BLaER1 (cell line): ENCODE measurements around the gene CDH4.

ENCODE experiments used
- H3K27ac ChIP-seq: shearing (Covaris generic); formaldehyde crosslinking; 2 replicates; pipeline ENCODE4 v1.8.1; 2022
- H3K27me3 ChIP-seq: shearing (Covaris generic); formaldehyde crosslinking; 2 replicates; pipeline ENCODE4 v1.8.1; 2022
- H3K36me3 ChIP-seq: shearing (Covaris generic); formaldehyde crosslinking; 2 replicates; pipeline ENCODE4 v1.8.1; 2022
- H3K4me1 ChIP-seq: shearing (Covaris generic); formaldehyde crosslinking; 2 replicates; pipeline ENCODE4 v1.8.1; 2022
- H3K4me2 ChIP-seq: shearing (Covaris generic); formaldehyde crosslinking; 2 replicates; pipeline ENCODE4 v1.8.1; 2022
- H3K4me3 ChIP-seq: shearing (Covaris generic); formaldehyde crosslinking; 2 replicates; pipeline ENCODE4 v1.8.1; 2022
- H3K9ac ChIP-seq: shearing (Covaris generic); formaldehyde crosslinking; 2 replicates; pipeline ENCODE4 v1.8.1; 2022
- H3K9me3 ChIP-seq: shearing (Covaris generic); formaldehyde crosslinking; 2 replicates; pipeline ENCODE4 v1.8.1; 2022
- H4K20me1 ChIP-seq: shearing (Covaris generic); formaldehyde crosslinking; 2 replicates; pipeline ENCODE4 v1.8.1; 2022
- Cebpa-rat ChIP-seq: shearing (Covaris generic); IDR thresholded peaks from 2 replicates; pipeline ENCODE4 v1.8.1; 2022

CDH4 gene

DNA sequence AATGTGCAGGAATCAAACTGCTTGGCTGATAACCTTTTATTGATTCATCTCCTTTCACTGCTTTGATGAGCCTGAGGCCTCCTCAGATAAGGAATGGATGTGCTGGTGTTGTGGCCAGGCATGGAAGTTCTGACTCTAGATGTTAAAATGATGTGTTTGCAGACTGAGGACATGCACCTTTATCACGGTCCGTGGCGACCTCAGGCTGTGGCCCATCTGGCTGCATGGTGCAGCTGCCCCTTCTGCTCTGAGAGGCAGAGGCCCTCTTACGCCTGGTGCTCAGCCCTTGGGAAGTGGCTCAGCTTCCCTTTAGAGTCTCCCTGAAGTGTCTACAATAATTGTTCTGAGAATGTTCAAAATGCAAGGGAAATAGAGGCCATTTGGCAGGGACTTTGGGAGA lies 26.2 kb downstream of the CDH4 start:
- TF ChIP-seq Cebpa-rat = no peak
- H3K9ac ChIP-seq = no peak overlapping the region

DNA sequence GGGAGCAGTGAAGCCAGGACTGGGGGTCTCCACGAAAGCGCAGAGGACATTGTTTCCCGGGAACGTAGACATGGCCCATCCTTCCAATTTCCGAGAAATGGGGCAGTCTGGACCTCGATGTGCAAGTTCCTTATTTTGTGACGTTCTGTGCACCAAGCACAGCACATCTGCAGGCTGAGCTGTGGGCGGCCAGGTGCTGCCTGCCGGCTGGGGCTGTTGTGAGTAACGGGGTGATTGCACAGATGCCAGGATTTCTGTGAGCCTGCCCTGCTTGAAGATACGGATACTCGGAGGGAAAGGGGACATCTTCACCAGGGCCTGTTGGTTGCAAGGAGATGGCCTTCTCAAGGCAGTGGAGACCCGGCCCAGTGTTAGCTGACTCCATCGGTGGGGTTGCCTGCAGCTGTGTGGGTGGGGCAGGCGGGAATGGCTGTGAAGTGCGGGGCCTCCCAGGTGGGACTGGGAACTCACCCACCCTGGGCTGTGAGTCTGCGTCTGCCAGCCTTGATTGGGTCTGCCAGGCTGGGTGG lies 27.6 kb downstream of the CDH4 start:
- Histone ChIP-seq H3K9ac (no peak overlapping the region), H3K27me3 (no peaks in the 10 kb centered on the region)

More for the DNA sequence above, 26.2 kb downstream of the CDH4 start:
- H3K4me1 ChIP-seq = peaks cover 19% of the 10 kb centered on the region
- no peak overlapping the region for H3K27ac ChIP-seq
- H3K4me3 ChIP-seq = no peak overlapping the region
- H3K27me3 ChIP-seq = no peaks in the 10 kb centered on the region
- no peaks in the 10 kb centered on the region for H4K20me1 ChIP-seq
- peaks cover 11% of the 10 kb centered on the region for H3K9me3 ChIP-seq
- H3K4me2 ChIP-seq = no peak overlapping the region
- H3K36me3 ChIP-seq = no peaks in the 10 kb centered on the region

DNA sequence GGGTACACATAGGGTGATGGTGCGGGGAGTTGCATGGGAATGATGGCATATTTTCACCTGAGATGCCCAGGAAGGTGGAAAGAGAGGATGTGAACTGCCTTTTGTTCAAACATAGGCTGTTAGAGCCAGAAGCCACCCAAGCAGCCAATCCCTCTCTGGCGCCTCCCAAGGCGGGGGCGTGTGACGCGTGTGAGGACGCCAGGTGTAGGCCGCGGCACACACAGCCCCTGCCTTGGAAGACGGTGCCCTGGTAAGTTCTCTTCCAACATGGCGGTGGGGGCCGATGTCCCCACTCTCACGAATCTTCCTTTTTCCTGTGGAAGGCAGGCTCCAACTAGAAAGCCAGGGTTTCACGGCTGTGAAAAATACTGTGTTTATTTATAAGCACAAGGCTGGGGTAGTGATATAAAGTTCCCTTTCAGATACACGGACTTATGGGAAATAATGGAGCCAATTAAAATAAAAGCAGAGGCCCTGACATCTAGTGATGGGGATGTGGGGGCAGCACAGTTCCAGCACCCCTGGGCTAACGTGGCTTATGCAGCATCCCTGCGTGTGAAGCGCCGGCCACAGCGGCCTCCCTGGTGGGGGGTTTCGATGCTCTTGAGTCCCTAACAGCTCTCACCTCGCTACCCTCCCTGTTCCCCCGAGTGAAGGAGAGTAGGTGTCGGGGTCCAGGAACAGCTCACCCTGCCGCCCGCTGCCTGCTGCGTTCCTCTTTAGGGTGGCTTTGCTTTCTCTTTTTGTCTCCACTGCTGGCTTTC lies 28.3 kb downstream of the CDH4 start:
- Histone ChIP-seq H3K4me2 (peak overlapping the region; percentile 55), H3K27me3 (no peaks in the 10 kb centered on the region), H3K4me3 (no peak overlapping the region), H3K9me3 (no peaks in the 10 kb centered on the region; the same call in 1 of the 2 replicates), H4K20me1 (no peaks in the 10 kb centered on the region), H3K4me1 (peaks cover 19% of the 10 kb centered on the region), H3K36me3 (no peaks in the 10 kb centered on the region), H3K9ac (no peak overlapping the region), H3K27ac (0 out of 2 replicates have a peak overlapping the region, but pooled peaks have one; percentile 12)
- no peak for TF ChIP-seq Cebpa-rat

More for the DNA sequence above, 27.6 kb downstream of the CDH4 start:
- 0 out of 2 replicates have a peak overlapping the region, but pooled peaks have one; percentile 12 for H3K27ac ChIP-seq
- H3K36me3 ChIP-seq = no peaks in the 10 kb centered on the region
- no peak overlapping the region for H3K4me3 ChIP-seq
- H4K20me1 ChIP-seq = no peaks in the 10 kb centered on the region
- peaks cover 6% of the 10 kb centered on the region for H3K9me3 ChIP-seq
- TF ChIP-seq Cebpa-rat = no peak
- H3K4me1 ChIP-seq = peaks cover 19% of the 10 kb centered on the region
- H3K4me2 ChIP-seq = peak overlapping the region; percentile 55

DNA sequence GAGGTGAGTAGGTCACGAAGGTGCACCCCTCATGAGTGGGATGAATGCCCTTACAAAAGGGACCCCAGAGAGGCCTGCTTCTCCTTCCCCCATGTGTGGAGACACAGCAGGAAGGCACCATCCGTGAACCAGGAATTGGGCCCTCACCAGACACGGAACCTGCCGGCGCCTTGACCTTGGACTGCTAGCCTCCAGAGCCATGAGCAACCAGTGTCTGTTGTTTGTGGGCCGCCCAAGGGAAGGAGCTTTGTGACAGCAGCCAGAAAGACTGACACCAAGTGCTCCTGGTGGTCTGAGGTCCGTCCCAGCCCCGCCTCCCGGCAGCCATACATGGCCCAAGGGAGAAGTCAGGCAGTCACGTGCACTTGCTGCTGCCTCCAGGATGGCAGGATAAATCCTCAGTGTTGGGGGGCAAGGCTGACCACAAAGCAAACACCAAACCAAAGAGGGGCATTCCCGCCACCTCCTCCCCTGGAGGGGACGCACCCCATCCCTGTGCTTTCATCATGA lies 29.3 kb downstream of the CDH4 start:
- H3K9ac ChIP-seq = no peak overlapping the region
- peaks cover 19% of the 10 kb centered on the region for H3K4me1 ChIP-seq
- H3K36me3 ChIP-seq = no peaks in the 10 kb centered on the region; the same call in 1 of the 2 replicates
- no peak overlapping the region for H3K27ac ChIP-seq
- no peaks in the 10 kb centered on the region for H3K27me3 ChIP-seq
- no peak overlapping the region for H3K4me2 ChIP-seq
- H3K4me3 ChIP-seq = no peak overlapping the region
- no peaks in the 10 kb centered on the region; the same call in 1 of the 2 replicates for H3K9me3 ChIP-seq
- H4K20me1 ChIP-seq = no peaks in the 10 kb centered on the region
- TF ChIP-seq Cebpa-rat = no peak

DNA sequence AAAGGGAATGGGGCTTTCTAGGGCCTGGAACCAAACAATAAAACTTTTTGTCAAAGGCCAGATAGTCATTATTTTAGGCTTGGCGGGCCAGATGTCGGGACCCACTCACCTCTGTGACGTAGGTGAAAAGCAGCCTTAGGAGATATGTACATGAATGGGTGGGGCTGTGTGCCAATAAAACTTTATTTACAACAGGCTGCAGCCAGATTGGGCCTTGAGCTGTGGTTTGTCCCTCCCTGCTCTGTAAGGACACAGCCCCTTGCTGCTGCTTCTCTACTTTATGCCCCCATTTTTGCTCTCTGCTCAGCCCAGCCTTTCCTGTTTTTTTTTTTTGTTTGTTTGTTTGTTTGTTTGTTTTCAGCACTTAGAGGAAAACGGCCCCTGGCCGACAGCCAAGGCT lies 32.7 kb downstream of the CDH4 start:
- Histone ChIP-seq H3K4me2 (no peak overlapping the region), H3K4me1 (peaks cover 5% of the 10 kb centered on the region), H4K20me1 (no peaks in the 10 kb centered on the region), H3K4me3 (no peak overlapping the region), H3K27ac (no peak overlapping the region), H3K36me3 (no peaks in the 10 kb centered on the region; the same call in 1 of the 2 replicates), H3K27me3 (no peaks in the 10 kb centered on the region), H3K9ac (no peak overlapping the region), H3K9me3 (peaks cover 5% of the 10 kb centered on the region)
- TF ChIP-seq Cebpa-rat = no peak

DNA sequence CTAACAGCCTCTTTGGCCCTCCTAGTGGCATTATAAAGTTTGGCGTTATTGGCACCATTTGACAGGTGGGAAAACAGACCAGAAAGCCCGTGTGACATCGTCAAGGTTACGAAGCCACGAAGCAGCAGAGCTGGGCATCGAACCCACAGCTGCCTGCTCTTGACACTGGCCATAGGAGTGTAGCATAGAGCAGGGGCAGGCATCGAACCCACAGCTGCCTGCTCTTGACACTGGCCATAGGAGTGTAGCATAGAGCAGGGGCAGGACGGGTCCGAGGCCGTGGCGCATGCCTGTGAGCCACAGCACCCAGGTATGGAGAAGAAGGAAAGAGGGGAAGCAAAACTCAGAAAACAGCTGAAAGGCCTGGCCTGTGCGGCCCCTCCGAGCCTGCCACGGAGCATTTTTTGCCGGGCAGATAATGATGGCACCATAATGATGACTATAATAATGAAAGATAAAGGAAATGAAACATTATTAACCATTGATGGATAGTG lies 33.1 kb downstream of the CDH4 start:
- peaks cover 5% of the 10 kb centered on the region for H3K9me3 ChIP-seq
- H3K27me3 ChIP-seq = no peaks in the 10 kb centered on the region
- no peak overlapping the region for H3K4me2 ChIP-seq
- no peak for TF ChIP-seq Cebpa-rat
- no peaks in the 10 kb centered on the region for H4K20me1 ChIP-seq
- no peak overlapping the region for H3K9ac ChIP-seq
- H3K4me3 ChIP-seq = no peak overlapping the region
- no peak overlapping the region for H3K27ac ChIP-seq
- H3K36me3 ChIP-seq = no peaks in the 10 kb centered on the region; the same call in 1 of the 2 replicates
- H3K4me1 ChIP-seq = peaks cover under 1% of the 10 kb centered on the region; the same call in 1 of the 2 replicates

DNA sequence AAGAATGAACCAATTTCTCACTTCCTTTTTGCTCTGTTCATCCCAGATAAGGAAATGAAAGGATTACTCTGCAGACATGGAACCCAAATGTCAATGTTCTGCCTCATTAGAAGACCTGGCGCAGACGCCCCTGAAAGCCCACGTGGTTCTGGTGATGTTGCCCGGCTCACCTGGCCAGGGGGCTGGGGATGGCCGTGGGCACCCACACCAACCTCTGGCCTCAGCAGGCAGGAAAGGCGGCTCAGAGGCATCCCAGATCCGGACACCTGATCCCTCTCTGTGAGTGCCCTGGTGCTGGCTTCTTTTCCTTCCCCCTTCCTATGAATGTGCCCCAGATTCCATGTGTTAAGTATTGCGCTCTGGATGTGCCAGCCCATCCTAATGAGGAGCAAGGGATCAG lies 33.6 kb downstream of the CDH4 start:
- TF ChIP-seq Cebpa-rat = no peak
- Histone ChIP-seq H3K27me3 (no peaks in the 10 kb centered on the region), H3K27ac (no peak overlapping the region), H3K4me3 (no peak overlapping the region), H3K9ac (no peak overlapping the region), H3K36me3 (no peaks in the 10 kb centered on the region; the same call in 1 of the 2 replicates), H3K9me3 (peaks cover 10% of the 10 kb centered on the region), H3K4me2 (no peak overlapping the region), H4K20me1 (no peaks in the 10 kb centered on the region), H3K4me1 (no peaks in the 10 kb centered on the region)

DNA sequence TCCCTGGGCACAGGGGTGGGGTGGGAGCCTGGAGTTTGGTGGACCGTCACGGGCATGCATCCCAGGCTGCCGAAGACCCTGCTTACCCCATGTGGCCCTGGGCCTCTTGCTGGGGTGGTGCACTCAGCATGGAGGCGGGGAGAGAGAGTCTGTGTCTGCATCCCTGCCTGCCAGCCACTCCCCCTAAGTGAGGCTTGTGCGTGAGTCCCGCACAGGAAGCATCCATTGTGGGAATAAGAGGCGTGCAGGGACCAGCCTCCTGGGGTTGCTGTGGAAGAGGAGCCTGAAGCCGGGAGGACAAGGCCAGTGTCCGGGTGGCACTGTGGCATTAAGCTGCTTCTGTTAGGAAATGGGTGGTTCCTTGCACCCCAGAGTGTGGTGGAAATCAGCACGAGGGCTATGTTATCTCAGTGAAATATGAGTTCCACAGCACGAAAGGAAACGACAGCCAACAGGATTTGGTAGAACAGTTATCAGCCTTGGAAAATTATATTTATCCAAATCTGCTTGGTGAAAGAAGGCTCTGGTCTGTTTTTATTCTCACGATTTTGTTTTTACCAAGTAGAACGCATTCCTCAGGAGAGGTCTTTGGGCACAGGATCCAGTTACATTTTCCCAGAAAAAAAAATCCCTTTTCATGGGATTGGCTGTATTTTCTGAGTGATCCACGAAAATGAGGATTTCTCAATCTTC lies 35.7 kb downstream of the CDH4 start:
- Histone ChIP-seq H3K27ac (no peak overlapping the region), H3K4me2 (no peak overlapping the region), H4K20me1 (no peaks in the 10 kb centered on the region), H3K9ac (no peak overlapping the region), H3K9me3 (peaks cover 12% of the 10 kb centered on the region), H3K27me3 (no peaks in the 10 kb centered on the region), H3K4me3 (no peak overlapping the region), H3K36me3 (no peaks in the 10 kb centered on the region; the same call in 1 of the 2 replicates), H3K4me1 (peaks cover 4% of the 10 kb centered on the region)
- no peak for TF ChIP-seq Cebpa-rat

DNA sequence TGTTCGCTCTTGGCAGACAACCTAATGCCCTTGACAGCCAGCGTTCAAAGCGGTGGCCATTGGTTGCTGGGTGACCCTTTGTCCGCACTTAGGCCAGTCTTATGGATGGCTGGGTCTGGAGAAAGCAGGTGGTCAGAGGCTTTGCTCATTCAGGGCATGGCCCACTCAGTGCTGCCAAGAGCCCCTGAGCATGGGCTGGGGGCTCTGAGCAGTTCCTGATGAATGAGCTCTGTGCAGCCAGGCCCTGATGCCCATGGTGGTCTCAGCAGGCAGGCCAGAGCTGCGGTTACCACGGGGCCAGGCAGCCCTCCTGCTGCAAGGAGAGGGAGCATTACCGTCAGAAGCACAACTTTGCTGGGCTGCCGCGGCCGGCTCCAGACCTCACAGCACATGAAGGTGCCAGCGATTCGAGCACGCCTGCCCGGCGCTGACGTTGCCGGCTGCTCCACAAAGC lies 36.3 kb downstream of the CDH4 start:
- Histone ChIP-seq H3K9ac (no peak overlapping the region), H3K27ac (no peak overlapping the region), H3K4me1 (peaks cover 11% of the 10 kb centered on the region), H4K20me1 (no peaks in the 10 kb centered on the region), H3K27me3 (no peaks in the 10 kb centered on the region), H3K9me3 (peaks cover 12% of the 10 kb centered on the region), H3K36me3 (no peaks in the 10 kb centered on the region; the same call in 1 of the 2 replicates), H3K4me2 (no peak overlapping the region), H3K4me3 (no peak overlapping the region)
- no peak for TF ChIP-seq Cebpa-rat
